ENCODE data around the gene SCAMP3.
A peak's percentile ranks its signal among the peaks of the same experiment; 100 is the strongest.
"Not testable (repeated sequence)": the region's sequence is repeated elsewhere in the genome, so short reads cannot be mapped to it uniquely, and the experiment has no call there.

Gene SCAMP3

GRCh38 chr1:155255243-155256007 lies 6.7 kb downstream of the SCAMP3 start, which contains the start of gene ENTREP3:
TSS of gene ENTREP3 (minus strand) at chr1:155255483. CDS start at chr1:155254877, 606 bp downstream.
- peak; percentile 73 to 79 (median 77) for DNase-seq (ENCODE audit: low read depth in 2 of 3, low spot score in 1 of 3)

- DNase-seq (ENCODE audit: low read depth in 2 of 3, low spot score in 1 of 3) = no peak
Observed at GRCh38 chr1:155254714-155255242, 7.4 kb downstream of the SCAMP3 start.

- no peak for DNase-seq (ENCODE audit: low read depth in 2 of 3, low spot score in 1 of 3)
Observed at GRCh38 chr1:155254228-155254713, 7.9 kb downstream of the SCAMP3 start.

GRCh38 chr1:155253797-155254196 lies 8.4 kb downstream of the SCAMP3 start:
- no peak for DNase-seq (ENCODE audit: low read depth in 2 of 3, low spot score in 1 of 3)

GRCh38 chr1:155253208-155253607 lies 9.0 kb downstream of the SCAMP3 start:
- no peak for DNase-seq (ENCODE audit: low read depth in 2 of 3, low spot score in 1 of 3)

- no peak for DNase-seq (ENCODE audit: low read depth in 2 of 3, low spot score in 1 of 3)
Observed at GRCh38 chr1:155251566-155251965, 10.6 kb downstream of the SCAMP3 start.

GRCh38 chr1:155250633-155251449 lies 11.3 kb downstream of the SCAMP3 start:
- DNase-seq (ENCODE audit: low read depth in 2 of 3, low spot score in 1 of 3) = peak; percentile 94 to 97 (median 94)

GRCh38 chr1:155250246-155250632 lies 11.9 kb downstream of the SCAMP3 start:
- no peak for DNase-seq (ENCODE audit: low read depth in 2 of 3, low spot score in 1 of 3)

GRCh38 chr1:155247667-155248553 lies 14.2 kb downstream of the SCAMP3 start:
- no peak for DNase-seq (ENCODE audit: low read depth in 2 of 3, low spot score in 1 of 3)

GRCh38 chr1:155246796-155247195 lies 15.4 kb downstream of the SCAMP3 start:
- DNase-seq (ENCODE audit: low read depth in 2 of 3, low spot score in 1 of 3) = not testable (repeated sequence)

- DNase-seq (ENCODE audit: low read depth in 2 of 3, low spot score in 1 of 3) = no peak
Observed at GRCh38 chr1:155245163-155245524, 17.0 kb downstream of the SCAMP3 start.

- DNase-seq (ENCODE audit: low read depth in 2 of 3, low spot score in 1 of 3) = peak; percentile 90 to 95 (median 92)
Observed at GRCh38 chr1:155244368-155245162, 17.6 kb downstream of the SCAMP3 start.

GRCh38 chr1:155242805-155243358 lies 19.3 kb downstream of the SCAMP3 start:
- no peak for DNase-seq (ENCODE audit: low read depth in 2 of 3, low spot score in 1 of 3)

- DNase-seq (ENCODE audit: low read depth in 2 of 3, low spot score in 1 of 3) = no peak
Observed at GRCh38 chr1:155241841-155242264, 20.3 kb downstream of the SCAMP3 start.

GRCh38 chr1:155241069-155241679 lies 21.0 kb downstream of the SCAMP3 start:
- peak in 2 of 3 donors; percentile 38 to 60 for DNase-seq (ENCODE audit: low read depth in 2 of 3, low spot score in 1 of 3)

GRCh38 chr1:155236451-155236850 lies 25.7 kb downstream of the SCAMP3 start:
- no peak for DNase-seq (ENCODE audit: low read depth in 2 of 3, low spot score in 1 of 3)

- DNase-seq (ENCODE audit: low read depth in 2 of 3, low spot score in 1 of 3) = not testable (repeated sequence)
Observed at GRCh38 chr1:155235375-155235774, 26.8 kb downstream of the SCAMP3 start.

- DNase-seq (ENCODE audit: low read depth in 2 of 3, low spot score in 1 of 3) = not testable (repeated sequence)
Observed at GRCh38 chr1:155233502-155233901, 28.7 kb downstream of the SCAMP3 start.
